ENCODE measurements around the gene ST6GAL1.

DNA sequence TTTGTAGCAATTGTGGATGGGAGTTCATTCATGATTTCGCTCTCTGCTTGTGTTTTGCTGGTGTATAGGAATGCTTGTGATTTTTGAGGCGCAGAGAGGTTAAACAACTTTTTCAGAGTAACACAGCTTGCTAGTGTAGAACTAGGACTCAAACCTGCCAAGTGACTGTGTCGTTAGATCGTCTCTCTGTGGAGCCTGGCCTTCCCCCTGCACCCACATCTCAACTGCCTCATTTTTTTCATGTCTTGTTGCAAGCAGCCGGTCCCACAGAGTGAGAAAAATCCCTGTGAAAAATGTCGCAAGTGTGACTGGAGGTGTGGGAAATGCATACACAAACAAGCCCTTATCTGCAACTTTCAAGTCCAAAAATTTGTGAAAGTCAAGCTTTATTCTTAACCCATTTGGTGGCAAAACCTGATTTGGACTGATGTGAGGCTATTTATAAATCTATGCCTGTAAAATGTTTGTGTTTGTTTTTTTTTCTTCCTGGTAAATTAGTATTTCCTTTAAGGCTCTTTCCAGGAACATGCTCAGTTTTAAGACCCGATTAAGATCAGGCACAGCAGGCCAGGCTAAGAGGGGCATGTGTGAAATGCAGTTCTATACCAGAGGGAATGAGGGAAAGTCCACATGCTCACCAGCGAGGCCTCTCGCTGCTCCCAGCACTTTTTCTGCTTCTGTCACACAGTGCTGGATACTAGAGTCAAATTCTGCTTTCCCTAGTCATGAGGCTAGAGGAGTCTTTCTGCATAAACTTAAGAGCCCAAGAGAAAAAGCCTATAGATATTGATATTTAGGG, 25.8 kb downstream of the ST6GAL1 start:
- TF ChIP-seq EZH2phosphoT487 (IDR thresholded peaks at IDR 0.05; ENCODE audit: borderline replicate concordance, low read depth) (no peak), CTCF (IDR thresholded peaks at IDR 0.05) (no peak), RAD21 (IDR thresholded peaks at IDR 0.05; ENCODE audit: low read length) (no peak), EP300 (IDR thresholded peaks at IDR 0.05; ENCODE audit: borderline replicate concordance in 1 of 2, low read depth in 1 of 2, low read length in 1 of 2) (no peak)

Measured in SK-N-SH (cell line).